A204.1 (cell line): Measurements from ENCODE around the gene MMP17.
"Not testable (repeated sequence)": the region's sequence is repeated elsewhere in the genome, so short reads cannot be mapped to it uniquely, and the experiment has no call there.

Experiments used
- FAIRE-seq: peaks from 2 replicates; lab custom pipeline; 2012; peaks lifted over from hg19 to GRCh38; lab: Jason Lieb, UNC

The MMP17 gene

GRCh38 chr12:131865180-131865875, 37.1 kb downstream of the MMP17 start:
- FAIRE-seq, result no peak

DNA sequence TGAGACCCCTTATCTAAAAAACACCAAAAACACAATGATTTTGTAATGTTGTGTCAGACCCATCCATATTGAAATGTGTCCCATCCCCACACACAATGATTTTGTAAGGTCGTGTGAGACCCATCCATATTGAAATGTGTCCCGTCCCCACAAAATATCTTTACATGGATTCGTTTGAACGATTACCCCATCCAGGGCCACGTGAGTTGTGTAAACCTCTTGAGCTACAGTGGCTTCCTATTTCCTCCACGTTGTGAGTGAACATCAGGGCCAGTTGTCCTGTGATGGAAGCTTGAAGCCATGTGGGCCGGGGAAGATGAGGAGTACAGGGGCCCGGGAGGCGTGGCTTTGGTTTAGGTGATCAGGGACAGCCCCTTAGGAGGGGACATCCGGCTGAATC, 39.3 kb downstream of the MMP17 start:
- no peak for FAIRE-seq

DNA sequence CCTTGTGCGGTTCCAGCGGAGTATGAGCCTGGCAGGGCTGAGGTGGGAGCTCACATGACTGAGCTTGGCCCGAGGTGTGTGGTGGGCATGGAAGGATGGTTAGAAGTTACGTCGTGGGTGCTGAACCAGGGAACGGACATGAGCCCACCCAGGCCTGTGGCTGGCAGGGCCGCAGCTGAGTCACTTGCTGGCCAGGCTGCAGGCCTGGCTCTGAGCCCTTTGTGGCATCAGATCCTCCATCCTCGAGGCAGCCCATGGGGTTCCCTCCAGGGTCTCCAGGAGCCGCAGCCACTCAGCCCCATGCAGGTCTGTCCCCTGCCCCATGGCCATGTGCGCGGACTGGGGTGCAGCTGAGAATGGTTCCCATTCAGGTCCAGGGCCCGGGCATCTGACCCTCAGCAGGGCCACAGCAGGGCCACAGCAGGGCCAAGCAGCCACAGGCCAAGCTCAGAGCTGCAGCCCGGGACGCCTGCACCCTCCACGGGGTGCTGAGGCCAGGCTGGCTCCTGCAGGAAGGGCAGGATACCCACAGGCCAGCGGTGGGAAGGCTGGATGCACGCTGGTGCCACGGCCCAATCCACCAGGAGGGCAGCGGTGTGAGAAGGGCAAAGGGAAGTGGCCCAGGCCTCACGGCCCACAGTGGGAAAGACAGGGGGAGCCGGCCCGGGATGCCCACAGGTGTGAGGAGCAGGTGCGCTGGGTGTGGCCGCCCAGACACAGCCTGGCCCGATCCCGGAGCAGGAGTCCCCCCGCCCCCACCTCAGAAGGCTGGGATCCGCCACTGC, 39.9 kb downstream of the MMP17 start:
- FAIRE-seq, result no peak

GRCh38 chr12:131869871-131870418, 41.8 kb downstream of the MMP17 start:
- no peak for FAIRE-seq

DNA sequence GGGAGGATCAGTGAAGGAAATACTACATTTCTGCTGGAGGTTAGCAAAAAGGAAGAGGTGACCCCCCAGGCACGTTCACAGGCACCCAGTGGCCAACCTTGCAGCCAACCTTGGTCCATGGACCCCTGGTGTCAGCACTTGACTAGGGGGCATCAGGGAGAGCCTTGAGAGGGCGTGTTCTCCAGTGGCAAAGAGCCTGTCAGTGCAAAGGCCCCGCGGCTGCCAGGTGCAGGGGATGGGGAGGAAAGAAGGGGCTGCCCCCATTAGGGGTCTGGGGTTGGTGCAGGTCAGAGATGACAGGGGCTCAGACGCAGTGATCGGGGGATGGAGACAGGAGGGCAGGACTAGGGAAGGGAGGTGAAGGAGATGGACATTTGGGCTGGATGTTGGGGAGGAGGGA, 43.5 kb downstream of the MMP17 start:
- no peak for FAIRE-seq

- FAIRE-seq, result no peak
Observed at GRCh38 chr12:131872154-131873051, 44.2 kb downstream of the MMP17 start.

GRCh38 chr12:131873293-131873692, 45.1 kb downstream of the MMP17 start:
- FAIRE-seq, result no peak

GRCh38 chr12:131874972-131875371, 46.8 kb downstream of the MMP17 start:
- not testable (repeated sequence) for FAIRE-seq

DNA sequence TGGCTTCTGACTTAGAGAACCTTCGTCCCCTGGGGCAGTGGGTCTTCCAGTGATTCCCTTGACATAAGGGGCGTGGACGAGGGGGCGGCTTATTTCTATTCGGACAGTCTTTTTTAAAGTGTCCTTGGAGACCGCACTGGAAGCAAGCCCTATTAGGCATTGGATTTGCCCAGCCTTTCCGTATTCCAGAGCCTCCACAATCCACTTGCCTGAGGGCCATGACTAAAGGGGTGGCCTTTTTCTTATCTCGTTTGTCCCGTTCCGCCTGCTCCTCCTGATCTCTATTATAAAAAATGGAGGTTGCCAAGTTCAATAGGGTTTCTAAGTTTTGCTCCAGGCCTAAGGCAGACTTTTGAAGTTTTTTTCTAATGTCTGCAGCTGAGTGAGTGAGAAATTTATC, 49.0 kb downstream of the MMP17 start:
- FAIRE-seq, result not testable (repeated sequence)

- not testable (repeated sequence) for FAIRE-seq
Observed at GRCh38 chr12:131878436-131878835, 50.2 kb downstream of the MMP17 start.

DNA sequence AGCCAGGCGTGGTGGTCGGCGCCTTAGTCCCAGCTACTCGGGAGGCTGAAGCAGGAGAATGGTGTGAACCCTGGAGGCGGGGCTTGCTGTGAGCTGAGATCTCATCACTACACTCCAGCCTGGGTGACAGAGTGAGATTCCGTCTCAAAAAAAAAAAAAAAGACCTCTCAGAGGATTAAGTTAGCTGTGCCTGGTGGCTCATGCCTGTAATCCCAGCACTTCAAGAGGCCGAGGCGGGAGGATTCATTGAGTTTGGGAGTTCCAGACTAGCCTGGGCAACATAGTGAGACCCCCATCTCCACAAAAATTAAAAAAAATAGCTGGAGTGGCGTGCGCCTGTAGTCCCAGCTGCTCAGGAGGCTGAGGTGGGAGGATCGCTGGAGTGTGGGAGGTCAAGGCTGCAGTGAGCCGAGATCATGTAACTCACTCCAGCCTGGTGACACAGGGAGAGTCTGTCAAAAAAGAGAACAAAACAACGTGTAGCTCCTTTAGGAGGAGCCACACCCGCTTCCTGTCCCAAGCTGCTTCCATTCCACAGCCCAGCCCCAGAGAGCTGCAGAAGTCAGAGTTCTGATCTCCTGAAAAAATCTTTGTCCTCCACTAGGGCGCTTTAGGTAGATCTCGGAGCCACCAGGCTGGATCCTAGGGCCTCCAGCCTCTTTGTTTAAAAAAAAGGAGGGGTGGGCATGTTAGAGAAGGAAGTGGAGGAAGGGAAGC, 54.8 kb downstream of the MMP17 start:
- no peak for FAIRE-seq

DNA sequence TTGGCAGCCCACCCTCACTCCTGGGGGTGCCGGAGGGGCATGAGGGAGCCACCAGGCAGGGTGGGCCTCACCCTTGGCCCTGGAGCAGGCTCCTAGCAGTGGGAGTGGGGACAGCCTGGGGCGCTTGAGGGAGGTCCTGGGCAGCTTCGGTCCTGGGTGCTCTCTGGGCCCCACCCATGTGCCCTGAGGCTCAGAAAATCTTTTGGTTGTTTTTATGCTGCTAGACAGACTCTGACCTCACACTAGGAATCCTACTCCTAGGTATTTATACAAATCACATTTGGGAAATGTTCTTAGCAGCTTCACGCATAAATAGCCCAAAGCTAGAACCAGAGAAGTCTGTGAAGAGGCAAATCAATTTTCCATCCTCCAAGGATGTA, 55.3 kb downstream of the MMP17 start:
- no peak for FAIRE-seq

GRCh38 chr12:131885076-131885475, 56.9 kb downstream of the MMP17 start:
- FAIRE-seq, result not testable (repeated sequence)

DNA sequence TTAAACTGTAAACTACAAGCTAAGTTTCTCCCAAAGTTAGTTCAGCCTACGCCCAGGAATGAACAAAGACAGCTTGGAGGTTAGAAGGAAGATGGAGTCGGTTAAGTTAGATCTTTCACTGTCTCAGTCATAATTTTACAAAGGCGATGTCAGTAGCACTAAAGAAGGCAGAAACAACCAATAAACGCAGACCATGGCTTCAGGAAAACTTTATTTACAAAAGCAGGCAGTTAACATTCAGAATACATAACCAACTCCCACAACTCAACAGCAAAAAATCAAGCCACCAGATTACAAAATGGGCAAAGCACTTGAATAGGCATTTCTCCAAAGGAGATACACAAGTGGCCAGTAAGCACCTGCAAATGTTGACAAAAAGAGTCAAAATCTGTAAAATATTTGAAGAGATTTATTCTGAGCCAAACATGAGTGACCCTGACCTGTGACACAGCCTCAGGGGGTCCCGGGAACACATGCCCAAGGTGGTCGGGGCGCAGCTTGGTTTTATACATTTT, 57.4 kb downstream of the MMP17 start:
- no peak for FAIRE-seq

DNA sequence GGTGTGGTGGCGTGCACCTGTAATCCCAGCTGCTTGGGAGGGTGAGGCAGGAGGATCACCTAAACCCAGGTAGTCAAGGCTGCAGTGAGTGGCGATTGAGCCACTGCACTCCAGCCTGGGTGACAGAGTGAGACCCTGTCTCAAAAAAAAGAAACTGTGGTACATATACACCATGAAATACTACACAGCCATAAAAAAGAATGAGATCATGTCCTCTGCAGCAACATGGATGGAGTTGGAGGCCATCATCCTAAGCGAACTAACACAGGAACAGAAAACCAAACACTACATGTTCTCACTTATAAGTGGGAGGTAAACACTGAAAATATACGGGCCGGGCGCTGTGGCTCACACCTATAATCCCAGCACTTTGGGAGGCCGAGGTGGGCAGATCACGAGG, 63.5 kb downstream of the MMP17 start:
- not testable (repeated sequence) for FAIRE-seq

DNA sequence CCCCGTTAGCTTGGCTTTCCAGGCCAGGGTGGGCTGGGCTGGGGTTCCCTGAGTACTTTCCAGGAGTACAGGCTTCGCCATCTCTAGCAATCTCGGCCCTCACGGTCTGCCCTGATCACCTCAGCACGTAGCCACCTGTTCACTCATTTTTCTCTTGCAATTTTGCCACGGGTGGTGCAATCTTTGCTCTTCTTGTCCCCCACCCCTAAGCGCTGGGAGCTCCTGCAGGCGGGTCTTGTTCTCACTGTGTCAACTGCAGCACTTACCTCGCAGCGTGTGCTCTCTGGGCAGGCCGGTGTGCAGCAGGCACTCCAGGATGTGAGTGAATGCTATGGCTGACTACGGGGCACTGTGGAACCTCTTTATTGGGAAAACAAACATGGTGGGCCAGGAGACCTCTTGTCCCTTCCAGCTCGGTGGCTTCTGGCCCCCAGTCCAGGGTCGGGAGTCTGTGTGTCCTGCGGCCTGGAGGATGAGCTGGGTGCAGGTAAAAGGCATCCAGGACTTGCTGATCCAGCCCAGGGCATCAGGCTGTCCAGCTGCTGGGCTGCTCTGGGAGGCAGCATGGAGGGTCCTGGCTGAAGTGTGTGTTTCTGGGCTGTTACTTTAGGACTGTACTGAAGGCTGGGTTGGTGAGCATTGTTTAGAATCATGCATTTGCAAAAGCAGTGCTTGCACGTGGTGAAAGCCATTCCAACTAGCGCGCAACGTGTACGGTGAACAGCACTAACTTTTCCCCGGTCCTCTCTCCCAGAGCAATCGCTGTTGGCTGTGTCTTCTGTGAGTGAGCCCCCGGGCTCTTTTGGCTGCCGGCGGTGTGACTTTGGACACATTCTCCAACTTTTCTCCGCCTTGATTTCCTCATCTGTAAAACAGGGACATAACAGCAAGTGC, 64.8 kb downstream of the MMP17 start:
- no peak for FAIRE-seq

GRCh38 chr12:131893605-131894312, 65.6 kb downstream of the MMP17 start:
- FAIRE-seq, result no peak

DNA sequence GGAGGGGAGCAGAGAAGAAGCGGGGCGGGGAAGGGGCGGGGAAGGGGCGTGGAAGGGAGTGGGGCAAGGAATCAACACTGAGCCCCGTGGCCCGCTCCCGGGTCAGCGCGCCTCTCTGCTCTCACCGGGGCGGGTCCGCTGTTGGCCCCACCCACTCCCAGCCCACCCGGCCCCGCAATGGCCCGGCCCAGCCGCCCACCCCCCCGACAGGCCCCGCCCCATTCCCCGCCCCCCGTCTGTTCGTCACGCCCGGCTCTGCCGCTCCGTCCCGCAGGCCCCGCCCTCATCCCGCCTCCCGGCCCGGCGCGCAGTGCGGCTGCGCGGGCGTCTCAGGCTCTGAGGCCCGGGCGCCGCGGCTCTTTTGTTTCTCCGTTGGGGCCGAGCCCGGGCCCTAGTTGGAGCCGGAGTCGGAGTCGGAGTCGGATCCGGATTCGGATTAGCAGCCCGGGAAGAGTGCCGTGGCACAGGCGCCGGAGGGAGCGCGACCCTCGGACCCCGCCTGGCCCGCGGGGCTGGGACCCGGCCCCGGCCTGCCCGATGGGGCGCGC, 66.2 kb downstream of the MMP17 start, which contains the start of gene ULK1:
Gene ULK1, plus strand, starts transcription at position 310 of the 548 bp plus-strand sequence. CDS start 380 bp downstream, outside the sequence.
- FAIRE-seq, result no peak

DNA sequence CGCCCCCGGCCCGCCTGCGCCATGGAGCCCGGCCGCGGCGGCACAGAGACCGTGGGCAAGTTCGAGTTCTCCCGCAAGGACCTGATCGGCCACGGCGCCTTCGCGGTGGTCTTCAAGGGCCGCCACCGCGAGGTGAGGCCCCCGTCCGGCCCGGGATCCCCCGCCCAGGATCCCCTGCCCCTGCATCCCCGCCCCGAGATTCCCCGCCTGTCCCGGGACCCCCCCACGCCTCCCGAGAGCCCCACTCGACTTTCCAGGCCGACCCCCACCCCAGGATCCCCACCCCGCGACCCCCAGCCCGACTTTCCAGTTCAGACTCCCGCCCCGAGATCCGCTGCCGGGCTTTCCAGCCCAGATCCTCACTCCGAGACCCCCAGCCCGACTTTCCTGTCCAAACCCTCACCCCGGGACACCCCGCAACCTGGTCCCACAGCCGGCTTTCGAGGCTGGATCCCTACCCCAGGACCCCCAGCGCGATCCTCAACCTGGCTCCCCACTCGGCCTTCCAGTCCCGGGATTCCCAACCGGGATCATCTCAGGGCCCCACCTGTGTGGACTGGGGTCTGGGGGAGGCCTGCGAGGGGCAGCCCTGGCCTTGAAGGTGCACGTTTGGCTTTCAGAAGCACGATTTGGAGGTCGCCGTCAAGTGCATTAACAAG, 66.9 kb downstream of the MMP17 start:
- FAIRE-seq, result no peak
